Stimulated activated CD4-positive, alpha-beta T cell treated with anti-CD3 and anti-CD28 coated beads, TNF-alpha, amount 100 ng/mL, for 48 hours (primary cell): ENCODE data around the gene TTC8.

Experiments
- DNase-seq, 3 donors: peaks; one replicate each; pipeline ENCODE4 v3.0.0-alpha.2; 2020; ENCODE audit warnings: low read depth in 3 of 3

The TTC8 gene

DNA sequence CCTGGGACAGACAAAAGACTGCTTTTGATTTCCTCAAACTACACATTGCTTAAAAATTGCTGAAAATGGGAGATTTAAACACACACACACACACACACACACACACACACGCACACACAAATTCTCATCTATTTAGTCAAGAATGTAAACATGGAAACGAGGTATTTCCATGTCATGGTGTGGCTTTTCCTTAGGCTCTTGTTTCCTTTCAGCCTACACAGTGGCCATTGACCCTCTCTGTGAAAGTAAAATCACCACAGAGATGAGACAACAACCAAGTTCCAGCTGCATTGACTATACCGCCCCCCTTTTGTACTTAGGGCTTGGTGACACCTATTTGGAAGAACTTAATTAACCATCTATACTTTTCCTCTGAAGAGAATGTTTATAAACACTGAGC, 41.9 kb downstream of the TTC8 start:
- DNase-seq, result no peak

GRCh38 chr14:88868558-88869159, 44.2 kb downstream of the TTC8 start:
- DNase-seq, result no peak

- no peak for DNase-seq
Measured at GRCh38 chr14:88870777-88871176, 46.3 kb downstream of the TTC8 start.

DNA sequence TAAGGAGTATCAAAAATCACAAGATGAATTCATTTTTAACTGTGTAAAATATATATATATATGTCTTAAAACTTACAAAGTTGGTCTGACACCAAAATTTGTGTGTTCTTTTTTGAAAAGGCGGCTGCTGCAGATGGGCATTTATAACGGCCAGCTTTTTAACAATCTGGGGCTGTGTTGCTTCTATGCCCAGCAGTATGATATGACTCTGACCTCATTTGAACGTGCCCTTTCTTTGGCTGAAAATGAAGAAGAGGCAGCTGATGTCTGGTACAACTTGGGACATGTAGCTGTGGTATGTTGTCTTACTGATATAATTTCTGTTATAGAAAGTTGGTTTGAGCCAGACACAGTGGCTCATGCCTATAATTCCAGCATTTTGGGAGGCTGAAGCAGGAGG, 47.0 kb downstream of the TTC8 start:
- no peak for DNase-seq

GRCh38 chr14:88872976-88873375, 48.5 kb downstream of the TTC8 start:
- no peak for DNase-seq

DNA sequence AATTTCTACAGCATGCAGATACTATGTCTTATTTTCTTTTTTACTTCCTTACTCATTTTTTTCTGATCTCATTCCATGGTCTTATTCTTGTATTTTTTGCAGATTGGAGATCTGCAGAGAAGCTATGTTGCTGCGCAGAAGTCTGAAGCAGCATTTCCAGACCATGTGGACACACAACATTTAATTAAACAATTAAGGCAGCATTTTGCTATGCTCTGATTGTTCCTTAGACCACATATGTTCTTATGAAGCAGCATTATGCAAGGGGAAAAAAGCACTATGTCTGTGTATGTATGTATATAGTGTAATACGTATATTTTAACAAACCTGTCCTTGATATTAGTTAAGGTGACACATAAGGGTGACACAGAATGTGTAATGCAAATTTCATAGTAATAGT, 52.7 kb downstream of the TTC8 start:
- no peak for DNase-seq

- no peak for DNase-seq
Measured at GRCh38 chr14:88879022-88879421, 54.6 kb downstream of the TTC8 start.

DNA sequence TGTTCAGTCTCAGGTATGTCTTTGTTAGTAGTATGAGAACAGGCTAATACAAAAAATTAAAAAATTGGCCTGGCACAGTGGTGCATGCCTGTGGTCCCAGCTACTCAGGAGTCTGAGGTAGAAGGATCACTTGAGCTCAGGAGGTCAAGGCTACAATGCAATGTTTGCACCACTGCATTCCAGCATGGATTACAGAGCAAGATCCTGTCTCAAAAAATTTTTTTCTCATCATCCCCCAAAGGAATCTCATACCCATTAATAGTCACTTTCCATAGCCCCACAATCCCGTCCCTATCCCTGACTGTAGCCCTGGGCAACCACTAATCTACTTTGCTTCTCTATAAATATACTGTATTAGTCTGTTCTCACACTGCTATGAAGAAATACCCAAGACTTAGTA, 57.8 kb downstream of the TTC8 start:
- no peak for DNase-seq

DNA sequence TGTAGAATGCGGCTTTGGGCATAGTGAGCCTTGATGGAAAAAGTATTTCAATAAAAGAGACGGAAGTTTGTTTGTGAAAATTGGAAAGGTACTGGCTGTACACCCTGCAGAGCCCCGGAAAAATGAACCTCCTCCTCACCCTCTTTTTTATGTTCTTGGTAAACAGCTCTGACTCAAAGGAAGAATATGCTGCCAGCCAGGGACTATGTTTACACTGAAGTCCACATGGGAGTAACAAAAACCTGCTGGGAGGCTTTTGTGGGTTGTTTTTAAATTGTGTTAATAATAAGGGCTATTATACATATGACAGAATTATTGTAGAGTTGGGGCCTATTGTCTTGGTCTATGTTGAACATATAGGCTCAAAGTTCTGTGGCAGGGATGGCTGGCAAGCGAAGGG, 70.7 kb downstream of the TTC8 start:
- no peak for DNase-seq

- DNase-seq, result no peak
Measured at GRCh38 chr14:88901189-88901588, 76.7 kb downstream of the TTC8 start.

- DNase-seq, result no peak
Measured at GRCh38 chr14:88901991-88902390, 77.5 kb downstream of the TTC8 start.

DNA sequence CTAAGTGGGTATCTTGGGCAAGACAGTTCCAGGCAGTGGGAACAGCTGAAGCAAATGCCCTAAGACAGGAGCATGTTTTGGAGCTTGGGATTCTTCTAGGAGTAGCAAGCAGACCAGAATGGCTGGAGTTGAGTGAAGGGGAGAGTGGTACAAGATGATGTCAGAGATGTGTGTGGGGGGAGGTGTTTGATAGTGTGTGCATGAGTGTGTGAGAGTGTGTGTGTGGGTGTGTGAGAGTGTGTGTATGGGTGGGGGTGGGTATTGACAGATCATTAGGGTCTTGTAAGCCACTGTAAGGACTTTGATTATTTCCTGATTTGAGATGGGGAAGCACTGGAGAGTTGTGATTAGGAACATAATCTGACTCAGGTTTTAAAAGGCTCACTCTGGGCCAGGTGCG, 78.4 kb downstream of the TTC8 start:
- DNase-seq, result no peak

GRCh38 chr14:88904206-88904647, 79.8 kb downstream of the TTC8 start:
- no peak for DNase-seq

DNA sequence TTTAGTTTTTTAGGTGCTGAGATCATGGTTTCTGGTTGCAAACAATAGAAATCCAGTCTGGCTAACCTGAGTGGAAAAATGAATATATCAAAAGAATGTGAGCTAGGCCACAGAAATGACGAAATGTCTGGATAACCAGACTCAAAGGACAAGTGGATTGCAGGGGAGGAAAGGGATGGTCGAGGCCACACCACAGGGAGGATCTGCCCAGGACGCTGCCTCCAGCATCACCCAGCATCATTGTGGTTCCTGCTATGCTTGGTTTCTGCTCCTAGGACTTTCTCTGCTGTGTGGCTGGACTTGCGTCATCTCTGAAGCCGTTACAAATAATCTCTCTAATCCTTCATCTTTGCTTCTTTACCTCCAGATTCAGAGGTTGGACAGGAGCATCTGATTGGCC, 80.4 kb downstream of the TTC8 start:
- DNase-seq, result no peak

DNA sequence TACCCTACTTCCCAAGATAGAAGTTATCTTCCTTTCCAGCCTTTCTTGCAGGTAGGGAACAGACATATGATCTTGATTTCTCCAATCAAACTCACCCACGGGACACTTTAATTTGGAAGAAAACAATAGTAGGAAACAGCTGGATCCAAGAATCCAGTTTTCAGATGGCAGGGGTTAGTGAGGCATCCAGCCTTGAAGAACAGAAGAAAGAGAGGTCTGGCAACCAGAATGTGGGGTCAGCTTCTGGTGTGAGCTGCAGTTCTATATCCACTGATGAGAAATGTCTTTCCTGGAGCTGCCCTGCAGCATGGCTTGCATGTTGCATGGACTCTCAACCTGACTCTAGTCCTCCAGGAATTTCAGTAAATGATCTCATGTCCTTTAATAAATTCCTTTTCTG, 83.8 kb downstream of the TTC8 start:
- no peak for DNase-seq

DNA sequence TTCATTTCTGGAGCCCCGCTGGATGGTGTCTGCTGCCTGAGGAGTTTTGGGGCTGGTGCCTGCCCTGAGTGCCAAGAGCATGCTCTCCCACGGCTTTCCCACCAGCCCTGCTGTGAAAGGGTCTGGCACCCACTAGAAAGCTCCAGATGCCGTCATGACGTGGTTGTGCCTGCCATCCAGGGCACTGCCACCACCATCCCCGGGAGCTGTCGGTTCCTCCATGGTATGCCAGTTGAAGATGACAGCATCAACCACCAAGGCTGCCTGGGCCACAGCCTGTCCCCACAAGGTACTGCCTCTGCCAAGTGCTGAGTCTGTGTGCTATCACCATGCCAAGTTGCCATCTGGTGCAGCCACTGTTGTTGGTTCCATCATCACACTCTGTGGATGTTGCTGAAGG, 85.9 kb downstream of the TTC8 start:
- no peak for DNase-seq

- no peak for DNase-seq
Measured at GRCh38 chr14:88911809-88912208, 87.4 kb downstream of the TTC8 start.

- DNase-seq, result no peak
Measured at GRCh38 chr14:88914956-88915355, 90.5 kb downstream of the TTC8 start.

GRCh38 chr14:88919502-88919901, 95.1 kb downstream of the TTC8 start:
- DNase-seq, result no peak
